Effector CD8-positive, alpha-beta T cell (primary cell): ENCODE measurements around the gene ZMYND19.
"Not testable (repeated sequence)": the region's sequence is repeated elsewhere in the genome, so short reads cannot be mapped to it uniquely, and the experiment has no call there.

Experiments used
- DNase-seq: peaks from one replicate; lab custom pipeline; 2025; lab: John Stamatoyannopoulos, UW
- total RNA-seq, 4 experiments: gene quantifications; one replicate each; lab custom pipeline; 2026; lab: John Stamatoyannopoulos, UW

The ZMYND19 gene
- total RNA-seq, result 24.7 to 34.2 (median 25.8) reads per million in 4 experiments

DNA sequence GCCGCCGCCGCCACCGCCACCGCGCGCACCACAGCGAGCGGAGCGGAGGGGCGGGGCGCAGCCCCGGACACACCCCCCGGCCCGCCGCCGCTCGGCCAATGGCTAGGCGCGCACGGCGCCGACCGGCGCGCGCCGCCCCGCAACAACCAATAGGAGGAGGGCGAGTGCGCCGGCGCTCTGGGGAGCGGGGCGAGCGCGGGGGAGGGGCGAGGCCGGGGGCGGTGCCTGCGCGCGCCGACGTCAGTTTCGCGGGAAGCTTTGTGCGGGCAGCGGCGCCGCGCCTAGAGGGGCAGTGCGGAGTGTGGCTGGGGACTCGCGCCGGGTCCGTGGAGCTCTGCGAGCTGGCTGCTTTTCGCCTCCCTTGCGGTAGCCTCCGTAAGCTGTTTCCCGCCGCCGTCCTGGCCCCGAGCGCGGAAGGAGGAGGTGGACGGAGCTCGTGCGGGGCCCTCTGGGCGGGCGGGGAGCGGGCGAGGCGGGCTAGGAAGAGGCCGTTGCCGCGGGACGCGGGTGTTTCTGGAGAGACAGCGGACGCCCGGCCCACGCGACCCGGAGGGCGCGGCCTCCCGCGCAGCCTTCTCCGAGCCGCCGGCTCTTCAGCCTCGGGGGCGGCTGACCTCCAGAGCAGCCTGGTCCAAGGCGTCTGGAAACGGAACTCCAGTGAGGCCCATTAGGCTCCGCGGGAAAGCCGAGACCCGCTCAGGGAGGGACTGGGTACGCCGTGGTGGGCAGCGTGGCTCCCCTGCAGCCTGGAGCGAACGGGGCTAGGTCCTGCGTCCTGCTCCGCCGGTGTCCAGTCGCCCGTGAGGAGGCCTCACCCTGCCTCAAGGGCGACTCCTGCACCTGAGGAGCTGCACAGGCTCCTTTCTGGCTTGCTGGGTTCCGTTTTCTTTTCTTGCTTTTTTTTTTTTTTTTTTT, at the start of gene ZMYND19:
Gene ZMYND19, minus strand, starts transcription at position 44 of the 915 bp plus-strand sequence. CDS start 249 bp downstream, outside the sequence.
- peak; percentile 86 for DNase-seq

DNA sequence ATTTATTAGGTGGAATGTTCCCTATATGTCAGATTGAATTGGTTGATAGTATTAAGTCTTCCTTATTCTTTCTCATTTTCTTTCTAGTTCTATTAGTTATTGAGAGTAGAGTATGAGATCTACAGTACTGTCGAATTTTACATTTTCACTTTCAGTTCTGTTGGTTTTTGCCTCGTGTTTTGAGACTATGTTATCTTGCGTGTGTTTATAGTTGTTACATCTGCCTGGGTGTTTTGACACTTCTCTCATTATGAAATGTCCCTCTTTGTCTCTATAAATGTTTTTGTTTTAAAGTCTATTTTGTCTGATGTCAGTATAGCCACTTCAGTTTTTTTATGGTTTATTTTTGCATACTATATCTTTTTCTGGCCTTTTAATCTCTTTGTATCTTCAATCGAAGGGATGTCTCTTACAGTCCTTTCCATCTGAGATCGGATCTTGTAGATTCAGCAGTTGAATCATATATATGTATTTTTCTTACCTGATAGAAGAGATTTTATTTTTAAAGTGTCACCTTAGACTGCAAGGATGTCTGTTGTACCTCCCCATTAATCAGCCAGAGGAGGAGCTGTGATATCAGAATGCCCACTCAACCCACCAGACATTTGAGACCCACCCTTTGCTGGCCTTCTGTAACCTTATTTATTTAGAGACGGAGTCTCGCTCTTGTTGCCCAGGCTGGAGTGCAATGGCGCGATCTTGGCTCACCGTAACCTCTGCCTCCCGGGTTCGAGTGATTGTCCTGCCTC, 49.2 kb upstream of the ZMYND19 start:
- DNase-seq, result no peak

DNA sequence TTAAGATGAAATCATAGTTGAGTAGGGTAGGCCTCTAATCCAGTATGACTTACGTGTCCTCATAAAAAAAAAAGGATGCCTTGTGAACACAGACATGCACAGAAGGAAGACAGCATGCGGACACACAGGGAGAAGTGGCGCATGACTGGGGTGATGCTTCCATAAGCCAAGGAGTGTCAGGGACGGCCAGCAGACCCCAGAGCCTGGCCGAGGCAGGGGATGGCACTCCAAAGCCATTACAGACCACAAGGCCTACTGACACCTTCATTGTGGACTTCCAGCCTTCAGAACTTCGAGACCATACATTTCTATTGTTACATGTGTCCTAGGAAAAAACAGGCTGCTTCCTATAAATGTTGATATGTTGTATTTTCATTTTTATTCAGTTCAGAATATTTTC, 48.4 kb upstream of the ZMYND19 start:
- no peak for DNase-seq

DNA sequence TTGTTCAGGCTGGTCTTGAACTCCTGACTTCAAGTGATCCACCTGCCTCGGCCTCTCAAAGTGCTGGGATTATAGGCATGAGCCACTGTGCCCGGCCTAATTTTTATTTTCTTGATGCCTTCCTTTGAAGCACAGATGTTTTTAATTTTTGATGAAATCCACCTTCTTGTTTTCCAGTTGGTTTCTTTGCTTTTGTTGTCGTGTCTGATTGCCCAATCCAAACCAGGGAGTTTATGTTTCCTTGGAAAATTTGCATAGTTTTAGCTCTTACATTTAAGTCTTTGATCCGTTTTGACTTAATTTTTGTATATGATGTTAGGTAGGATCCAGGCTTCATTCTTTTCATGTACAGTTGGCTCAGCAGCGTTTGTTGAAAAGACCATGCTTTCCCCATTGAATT, 43.7 kb upstream of the ZMYND19 start:
- DNase-seq, result no peak

DNA sequence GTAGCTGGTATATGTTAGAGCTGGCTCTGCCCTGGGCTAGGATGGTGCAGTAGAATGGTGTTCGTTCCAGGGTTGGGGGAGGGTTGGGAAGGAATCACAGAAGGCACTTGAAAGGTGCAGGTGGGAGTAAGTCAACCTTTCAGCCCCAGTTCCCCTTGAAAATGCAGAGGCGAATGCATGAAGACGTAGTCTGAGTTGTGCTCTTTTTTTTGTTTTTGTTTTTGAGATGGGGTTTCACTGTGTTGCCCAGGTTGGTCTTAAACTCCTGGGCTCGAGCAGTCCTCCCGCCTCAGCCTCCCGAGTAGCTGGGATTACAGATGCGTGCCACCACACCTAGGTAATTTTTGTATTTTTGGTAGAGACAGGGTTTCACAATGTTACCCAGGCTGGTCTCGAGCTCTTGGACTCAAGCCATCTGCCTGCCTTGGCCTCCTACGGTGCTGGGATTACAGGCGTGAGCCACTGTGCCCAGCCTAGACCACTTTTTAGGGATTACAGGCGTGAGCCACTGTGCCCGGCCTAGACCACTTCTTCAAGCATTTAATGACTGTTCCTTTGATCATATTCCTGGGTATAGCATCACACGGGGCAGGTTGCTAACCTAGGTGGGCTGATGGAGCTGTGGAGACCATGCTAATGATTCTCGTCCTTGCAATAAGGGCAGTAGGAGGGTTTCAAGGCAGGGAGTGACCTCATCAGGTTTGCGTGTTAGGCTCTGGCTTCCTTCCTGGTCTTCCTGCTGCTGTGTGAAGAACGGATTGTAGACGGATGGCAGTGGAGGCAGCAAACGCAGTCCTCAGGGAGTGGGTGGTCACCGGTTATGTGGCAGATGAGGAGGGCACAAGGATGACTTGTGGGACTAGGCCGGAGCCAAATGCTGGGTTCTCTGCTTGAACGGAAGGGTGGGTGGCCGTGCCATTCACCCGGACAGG, 42.2 kb upstream of the ZMYND19 start:
- DNase-seq, result no peak

DNA sequence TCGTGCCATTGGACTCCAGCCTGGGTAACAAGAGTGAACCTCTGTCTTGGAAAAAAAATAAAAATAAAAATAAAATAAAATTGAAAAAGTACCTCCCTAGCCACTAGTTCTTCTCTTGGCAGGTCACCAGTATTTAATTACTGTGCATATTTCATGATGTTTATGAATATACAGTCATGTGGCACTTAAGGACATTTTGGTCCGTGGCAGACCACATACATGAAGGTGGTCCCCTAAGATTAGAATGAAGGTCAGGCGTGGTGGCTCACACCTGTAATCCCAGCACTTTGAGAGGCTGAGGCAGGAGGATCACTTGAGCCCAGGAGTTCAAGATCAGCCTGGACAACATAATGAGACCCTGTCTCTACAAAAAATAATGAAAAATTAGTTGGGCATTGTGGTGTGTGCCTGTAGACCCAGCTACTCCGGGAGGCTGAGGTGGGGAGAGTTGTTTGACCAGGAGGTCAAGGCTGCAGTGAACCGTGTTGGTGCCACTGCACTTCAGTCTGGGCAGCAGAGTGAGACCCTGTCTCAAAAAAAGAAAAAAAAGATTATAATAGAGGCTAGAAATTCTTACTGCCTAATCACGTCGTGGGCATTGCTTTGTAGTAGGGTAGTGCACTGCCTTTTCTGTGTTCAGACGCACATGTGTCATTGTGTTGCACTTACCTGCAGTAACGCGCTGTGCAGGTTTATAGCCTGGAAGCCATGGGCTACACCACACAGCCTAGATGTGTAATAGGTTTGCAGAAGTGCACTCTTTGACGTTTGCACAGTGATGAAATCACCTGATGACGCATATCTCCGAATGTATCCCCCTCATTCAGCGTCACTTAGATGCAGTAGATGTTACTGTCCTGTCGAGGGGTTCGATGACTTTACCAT, 41.3 kb upstream of the ZMYND19 start:
- no peak for DNase-seq

DNA sequence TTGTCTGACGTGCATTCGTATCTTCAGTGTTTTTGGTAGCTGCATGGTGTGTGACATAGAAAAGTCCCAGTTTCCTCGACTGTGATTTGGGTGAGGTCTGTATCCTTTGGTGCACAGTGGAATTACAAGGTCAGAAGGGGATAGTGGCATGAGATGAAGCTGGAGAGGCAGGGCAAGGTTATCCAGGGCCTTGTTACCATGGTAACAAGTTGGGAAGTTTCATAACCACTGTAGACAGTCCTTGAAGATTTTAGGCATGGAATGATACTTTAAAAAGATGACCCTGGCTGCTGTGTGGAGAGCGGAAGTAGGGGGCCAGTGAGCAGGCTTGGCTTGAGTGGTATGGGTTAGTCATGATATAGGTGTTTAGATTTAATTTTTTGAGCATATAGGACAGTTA, 40.4 kb upstream of the ZMYND19 start:
- no peak for DNase-seq

DNA sequence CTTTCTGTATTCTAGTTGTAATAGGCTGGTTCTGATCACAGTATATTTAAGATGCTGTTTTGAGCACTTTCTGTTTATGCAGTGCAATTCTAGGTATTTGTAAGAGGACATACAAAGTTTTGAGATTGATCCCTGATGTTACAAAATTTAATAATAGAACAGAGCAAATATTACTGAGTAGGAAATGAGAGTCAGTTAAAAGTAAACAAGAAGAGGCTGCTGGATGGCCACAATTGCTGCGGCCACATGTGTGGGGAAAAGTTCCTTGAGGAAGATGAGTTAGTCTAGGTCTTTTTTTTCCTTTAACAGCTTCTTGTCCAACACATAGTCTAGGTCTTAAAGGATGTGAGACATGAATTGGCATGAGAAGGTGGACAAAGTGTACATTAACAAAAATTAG, 39.8 kb upstream of the ZMYND19 start:
- DNase-seq, result no peak

DNA sequence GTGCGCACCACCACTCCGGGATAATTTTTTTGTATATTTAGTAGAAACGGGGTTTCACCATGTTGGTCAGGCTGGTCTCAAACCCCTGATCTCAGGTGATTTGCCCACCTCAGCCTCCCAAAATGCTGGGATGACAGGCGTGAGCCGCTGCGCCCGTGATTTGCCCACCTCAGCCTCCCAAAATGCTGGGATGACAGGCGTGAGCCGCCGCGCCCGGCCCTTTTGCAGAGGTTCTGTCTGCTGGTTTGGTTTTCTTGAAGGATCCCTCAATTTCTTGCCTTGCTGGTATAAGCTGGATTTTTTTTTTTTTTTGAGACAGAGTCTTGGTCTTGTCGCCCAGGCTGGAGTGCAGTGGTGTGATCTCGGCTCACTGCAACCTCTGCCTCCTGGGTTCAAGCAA, 37.1 kb upstream of the ZMYND19 start:
- not testable (repeated sequence) for DNase-seq

DNA sequence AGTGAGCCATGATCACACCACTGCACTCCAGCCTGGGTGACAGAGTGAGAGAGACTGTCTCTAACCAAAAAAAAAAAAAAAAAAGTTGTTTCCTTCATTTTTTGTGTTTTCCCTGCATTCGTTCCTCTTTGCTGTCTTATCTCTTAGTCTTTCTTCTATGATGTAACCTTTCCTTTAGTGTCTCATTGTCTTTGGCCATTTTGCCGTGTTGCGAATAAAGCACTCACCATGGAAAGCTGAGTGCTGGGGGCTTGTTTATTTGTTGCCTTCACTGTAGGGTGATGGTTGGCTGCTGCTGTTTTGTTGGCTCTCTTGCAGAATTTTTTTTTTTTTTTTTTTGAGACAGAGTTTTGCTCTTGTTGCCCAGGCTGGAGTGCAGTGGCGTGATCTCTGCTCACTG, 36.2 kb upstream of the ZMYND19 start:
- DNase-seq, result no peak

DNA sequence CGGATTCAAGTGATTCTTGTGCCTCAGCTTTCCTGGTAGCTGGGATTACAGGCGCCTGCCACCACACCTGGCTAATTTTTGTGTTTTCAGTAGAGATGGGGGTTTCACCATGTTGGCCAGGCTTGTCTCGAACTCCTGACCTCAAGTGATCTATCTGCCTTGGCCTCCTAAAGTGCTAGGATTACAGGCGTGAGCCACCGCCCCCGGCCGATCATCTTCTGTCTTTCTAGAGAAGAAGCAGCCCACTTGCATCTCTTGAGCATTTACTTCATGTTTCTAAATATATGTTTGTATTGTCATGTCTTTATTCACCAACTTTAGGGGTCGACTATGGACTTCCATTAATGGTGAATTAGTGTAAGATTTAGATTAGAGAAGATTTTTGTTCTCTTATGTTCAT, 31.9 kb upstream of the ZMYND19 start:
- not testable (repeated sequence) for DNase-seq

DNA sequence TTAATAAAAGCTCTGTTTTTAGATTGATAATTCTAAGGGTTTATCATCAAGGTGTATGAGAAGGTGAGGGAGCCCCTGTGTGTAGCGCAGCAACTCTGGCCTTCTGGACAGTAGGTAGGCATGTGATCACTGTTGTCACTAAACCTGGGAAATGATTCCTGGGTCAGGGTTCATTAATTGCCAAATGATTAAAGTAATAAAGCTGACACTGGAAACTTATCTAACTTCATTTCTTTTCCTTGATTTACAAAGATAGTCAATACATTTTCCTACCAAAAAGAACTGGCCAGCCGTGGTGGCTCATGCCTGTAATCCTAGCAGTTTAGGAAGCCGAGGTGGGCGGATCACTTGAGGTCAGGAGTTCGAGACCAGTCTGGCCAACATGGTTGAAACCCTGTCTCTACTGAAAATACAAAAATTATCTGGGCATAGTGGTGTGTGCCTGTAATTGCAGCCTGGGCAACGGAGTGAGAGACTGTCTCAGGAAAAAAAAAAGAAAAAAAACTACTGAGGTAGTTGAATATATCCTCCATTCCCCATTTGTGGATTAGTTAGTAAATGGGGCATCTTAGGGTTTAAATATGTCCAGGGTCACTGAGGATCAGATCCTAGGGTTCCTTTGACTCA, 30.9 kb upstream of the ZMYND19 start:
- DNase-seq, result no peak

DNA sequence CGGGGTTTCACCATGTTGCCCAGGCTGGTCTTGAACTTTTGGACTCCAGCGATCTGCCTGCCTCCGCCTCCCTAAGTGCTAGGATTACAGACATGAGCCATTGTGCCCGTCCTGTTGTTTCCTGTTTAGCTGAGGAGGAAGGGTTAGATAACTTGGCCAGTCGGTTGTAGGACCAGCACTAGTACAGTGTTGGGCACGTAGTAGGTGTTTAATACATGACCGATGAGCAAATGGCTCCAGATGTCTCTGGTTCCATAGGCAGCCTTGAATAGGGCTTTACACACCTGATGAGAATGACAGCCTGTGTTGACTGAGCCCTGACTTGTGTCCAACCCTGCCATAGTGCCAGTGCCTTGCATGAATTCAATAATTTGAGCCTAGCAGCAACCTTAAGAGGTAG, 30.3 kb upstream of the ZMYND19 start:
- no peak for DNase-seq

DNA sequence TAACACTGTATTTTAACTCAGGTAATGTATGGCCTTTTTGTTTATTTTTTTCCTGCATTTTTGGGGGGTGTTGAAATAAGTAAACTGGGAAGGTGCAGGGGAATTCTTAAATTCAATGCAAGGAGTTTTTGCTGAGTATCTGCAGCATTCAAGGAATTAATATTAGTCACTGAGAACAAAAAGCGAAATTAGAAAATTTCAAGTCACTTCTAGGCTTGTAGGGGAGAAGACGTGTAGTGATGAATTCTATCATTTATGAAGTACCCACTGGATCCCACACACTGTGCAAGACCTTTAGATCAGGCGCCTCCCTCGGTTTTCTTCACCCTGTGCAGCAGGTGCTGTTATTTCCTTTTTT, 29.7 kb upstream of the ZMYND19 start:
- DNase-seq, result no peak

DNA sequence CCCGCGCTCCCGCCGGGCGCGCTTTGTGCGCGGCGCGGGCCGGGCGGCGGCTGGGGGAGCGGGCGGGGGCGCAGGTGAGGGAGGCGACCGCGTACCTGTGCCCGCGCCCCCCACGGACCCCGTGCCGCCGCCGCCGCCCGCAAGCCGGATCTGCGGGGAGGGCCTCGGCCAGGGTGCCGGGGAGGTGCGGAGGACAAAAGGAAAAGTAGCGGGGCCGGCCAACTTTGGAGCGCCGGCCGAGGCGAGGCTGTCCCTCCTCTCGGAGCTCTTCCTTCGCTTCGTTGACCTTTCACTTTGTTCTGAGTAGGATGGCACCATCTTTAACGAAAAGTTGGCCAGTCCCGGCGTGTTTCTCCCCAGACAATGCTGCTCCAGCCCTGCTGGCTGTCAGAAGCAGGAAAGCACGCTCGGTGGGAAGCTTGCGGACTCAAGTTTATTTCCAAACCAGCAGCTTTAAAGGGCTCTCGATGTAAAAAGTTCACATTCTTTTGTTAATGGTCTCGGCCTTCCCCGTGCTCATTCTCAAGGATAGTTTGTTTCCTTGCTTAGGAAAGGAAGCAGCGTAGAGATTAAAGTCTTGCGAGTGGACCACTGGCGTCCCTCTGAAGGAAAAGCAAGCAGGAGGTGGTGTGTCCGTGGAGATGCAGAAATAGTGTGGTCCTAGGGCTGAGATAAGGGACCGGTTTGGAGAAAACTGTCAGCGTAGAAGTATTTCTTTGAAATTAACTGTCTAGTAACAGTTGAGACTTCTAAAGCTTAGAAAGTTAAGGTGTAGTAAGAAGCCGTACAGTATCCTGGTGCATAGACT, 29.1 kb upstream of the ZMYND19 start:
- no peak for DNase-seq

DNA sequence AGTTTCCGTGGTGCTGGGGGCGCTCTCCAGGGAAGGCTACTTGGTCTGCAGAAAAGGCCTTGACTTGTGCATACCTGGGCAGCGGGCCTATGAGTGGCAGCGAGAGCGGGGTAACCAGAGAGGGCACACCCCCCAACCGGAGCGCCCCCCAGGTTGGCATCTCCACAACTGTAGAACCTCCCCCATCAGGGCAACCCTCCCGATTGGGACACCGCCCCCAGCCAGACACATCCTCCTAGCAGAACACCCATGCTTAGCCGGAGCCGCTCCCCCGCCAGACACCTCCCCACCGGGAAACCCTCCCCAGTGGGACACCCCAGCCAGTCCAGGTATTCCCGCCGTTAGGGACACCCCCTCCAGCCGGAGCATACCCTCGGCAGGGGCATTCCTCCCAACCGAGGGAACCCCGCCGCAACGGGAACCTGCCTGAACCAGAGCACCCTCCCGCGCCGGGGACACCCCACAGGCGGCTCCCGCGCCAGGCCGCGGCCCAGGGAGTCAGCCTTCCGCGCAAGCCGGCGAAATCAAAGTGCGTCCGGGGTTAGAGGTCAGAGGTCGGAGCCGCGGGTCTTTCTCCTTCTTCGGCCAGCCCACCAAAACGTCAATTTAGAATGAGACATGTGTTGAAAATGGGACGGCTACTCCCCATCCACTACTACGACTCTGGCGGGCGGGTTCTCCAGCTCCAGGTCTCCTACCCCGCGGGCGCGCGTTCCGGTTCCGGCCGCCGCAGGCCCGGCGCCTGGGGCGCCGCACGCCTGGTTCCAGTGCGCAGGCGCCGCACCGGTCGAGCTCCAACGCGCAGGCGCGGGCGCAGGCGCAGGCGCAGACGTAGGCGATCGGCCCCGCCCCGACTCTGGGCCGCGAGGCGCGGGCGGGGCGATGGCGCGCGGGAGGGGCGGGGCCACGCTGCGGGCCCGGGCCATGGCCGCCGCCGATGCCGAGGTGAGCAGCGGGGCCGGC, 28.1 kb upstream of the ZMYND19 start, which contains the start of gene EHMT1:
Gene EHMT1, plus strand, starts transcription at position 901 of the 963 bp plus-strand sequence. Its CDS starts 24 bp downstream, at position 925.
- peak; percentile 87 for DNase-seq

DNA sequence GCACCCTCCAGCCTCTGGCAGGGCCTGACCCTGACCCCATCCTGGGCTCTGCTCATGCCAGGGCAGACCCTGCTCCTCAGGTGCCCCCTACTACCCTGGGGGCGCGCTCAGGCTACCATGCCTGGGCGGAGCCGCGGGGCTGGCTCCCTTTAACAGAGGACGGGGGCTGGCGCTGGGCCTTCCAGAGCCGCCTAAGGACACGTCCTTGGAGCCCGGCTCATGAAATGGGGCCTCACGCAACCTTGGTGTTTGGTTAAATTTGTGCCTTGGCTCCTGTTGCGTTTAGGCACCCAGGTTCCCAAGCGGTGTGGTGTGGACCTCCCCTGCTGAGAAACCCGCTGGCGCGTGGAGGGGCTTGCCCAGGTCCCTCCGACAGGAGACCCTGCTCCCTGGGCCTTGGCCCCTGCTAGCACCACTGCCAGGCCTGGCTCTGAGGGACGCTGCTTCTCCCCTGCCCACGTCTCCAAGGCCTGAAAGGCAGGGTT, 25.1 kb upstream of the ZMYND19 start:
- no peak for DNase-seq
